ENCODE results near the gene PDZD2. TPM values are rescaled to one million over a fixed set of nuclear protein-coding genes. Genes with fewer than 3 reads are reported as not detected.

The PDZD2 gene
- total RNA-seq, 2 donors from 2014 or later = 4.5 to 15.7 TPM

DNA sequence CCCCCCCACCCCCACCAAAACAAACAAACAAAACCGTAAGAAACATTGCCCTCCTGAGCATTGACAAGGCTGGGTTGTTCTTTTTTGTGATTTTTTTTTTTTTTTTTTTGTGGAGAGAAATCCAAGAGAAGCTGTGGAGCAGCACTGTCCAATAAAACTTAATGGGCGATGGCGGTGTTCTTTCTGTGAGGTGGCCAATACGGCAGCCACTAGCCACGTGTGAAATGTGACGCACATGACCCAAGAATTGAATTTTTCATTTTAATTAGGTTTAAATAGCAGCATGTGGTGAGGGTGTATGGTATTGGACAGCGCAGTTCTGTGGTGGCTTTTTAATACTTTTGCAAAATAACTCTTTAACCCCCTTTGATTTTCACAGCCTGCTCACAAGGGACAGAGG lies 251.1 kb downstream of the PDZD2 start:
- Histone ChIP-seq H3K36me3 (no peaks in the 10 kb centered on the region), H3K27me3 (replicated peaks; ENCODE audit: insufficient read depth) (no peaks in the 10 kb centered on the region), H3K4me3 (no peak overlapping the region), H3K27ac (no peak overlapping the region), H3K4me1 (ENCODE audit: control insufficient read depth in 1 of 2, low read depth in 2 of 2) (peaks cover 0 to 15% of the 10 kb centered on the region in 2 donors), H3K9me3 (no peaks in the 10 kb centered on the region)
- ATAC-seq (ENCODE audit: insufficient number of reproducible peaks, low FRiP score, low read depth) = no peak
- TF ChIP-seq, protein P1, sequence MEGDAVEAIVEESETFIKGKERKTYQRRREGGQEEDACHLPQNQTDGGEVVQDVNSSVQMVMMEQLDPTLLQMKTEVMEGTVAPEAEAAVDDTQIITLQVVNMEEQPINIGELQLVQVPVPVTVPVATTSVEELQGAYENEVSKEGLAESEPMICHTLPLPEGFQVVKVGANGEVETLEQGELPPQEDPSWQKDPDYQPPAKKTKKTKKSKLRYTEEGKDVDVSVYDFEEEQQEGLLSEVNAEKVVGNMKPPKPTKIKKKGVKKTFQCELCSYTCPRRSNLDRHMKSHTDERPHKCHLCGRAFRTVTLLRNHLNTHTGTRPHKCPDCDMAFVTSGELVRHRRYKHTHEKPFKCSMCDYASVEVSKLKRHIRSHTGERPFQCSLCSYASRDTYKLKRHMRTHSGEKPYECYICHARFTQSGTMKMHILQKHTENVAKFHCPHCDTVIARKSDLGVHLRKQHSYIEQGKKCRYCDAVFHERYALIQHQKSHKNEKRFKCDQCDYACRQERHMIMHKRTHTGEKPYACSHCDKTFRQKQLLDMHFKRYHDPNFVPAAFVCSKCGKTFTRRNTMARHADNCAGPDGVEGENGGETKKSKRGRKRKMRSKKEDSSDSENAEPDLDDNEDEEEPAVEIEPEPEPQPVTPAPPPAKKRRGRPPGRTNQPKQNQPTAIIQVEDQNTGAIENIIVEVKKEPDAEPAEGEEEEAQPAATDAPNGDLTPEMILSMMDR (IDR thresholded peaks at IDR 0.05) = no peak
- DNase-seq (ENCODE audit: low spot score) = no peak

DNA sequence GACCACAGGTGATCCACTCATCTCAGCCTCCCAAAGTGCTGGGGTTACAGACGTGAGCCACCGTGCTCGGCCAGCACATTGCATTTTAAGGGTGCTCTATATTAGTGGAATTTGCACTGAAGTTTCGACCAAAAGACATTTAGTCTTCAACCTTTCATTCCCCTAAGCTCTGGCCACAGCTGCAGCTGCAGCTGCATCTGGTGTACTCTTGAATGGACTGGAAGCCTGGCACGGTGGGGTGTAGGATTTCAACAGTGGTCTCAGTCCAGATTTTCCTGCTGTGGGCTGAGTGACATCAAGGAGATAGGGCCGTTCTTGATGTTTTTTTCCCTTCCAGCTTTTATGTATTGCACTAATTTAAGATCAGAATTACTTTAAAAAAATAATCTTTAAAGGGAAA lies 255.2 kb downstream of the PDZD2 start:
- Histone ChIP-seq H3K9me3 (no peaks in the 10 kb centered on the region), H3K4me1 (ENCODE audit: control insufficient read depth in 1 of 2, low read depth in 2 of 2) (peaks cover 0 to 7% of the 10 kb centered on the region in 2 donors), H3K27me3 (replicated peaks; ENCODE audit: insufficient read depth) (no peaks in the 10 kb centered on the region), H3K27ac (no peak overlapping the region), H3K4me3 (no peak overlapping the region), H3K36me3 (no peaks in the 10 kb centered on the region)
- TF ChIP-seq, protein P1 (IDR thresholded peaks at IDR 0.05) = no peak
- ATAC-seq (ENCODE audit: insufficient number of reproducible peaks, low FRiP score, low read depth) (no peak), DNase-seq (ENCODE audit: low spot score) (no peak)

DNA sequence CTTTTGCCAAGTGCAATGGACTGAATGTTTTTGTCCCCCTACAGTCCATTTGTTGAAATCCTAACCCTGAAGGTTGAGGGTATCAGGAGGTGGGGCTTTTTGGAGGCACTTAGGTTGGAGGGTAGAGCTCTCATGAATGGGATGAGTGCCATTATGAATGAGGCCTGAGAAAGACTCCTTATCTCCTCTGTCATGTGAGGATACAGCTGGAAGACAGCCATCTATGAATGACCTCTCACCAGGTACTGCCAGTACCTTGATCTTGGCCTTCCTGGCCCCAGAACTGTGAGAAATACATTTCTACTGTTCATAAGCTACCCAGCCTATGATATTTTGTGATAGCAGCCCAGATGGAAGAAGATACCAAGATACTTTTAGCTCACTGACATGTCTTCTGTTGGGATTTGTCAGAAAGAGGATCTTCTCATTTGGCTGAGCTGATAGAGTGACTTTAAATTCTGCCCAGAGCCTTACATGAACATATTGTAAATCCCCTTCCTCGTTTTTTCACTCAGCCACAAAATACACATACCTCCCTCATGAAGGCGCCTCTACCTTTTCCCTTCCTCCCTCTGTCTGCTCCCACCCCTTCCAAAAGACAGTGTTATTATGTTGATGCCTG lies 256.4 kb downstream of the PDZD2 start:
- no peaks in the 10 kb centered on the region for H3K36me3 ChIP-seq
- DNase-seq (ENCODE audit: low spot score) (no peak), ATAC-seq (ENCODE audit: insufficient number of reproducible peaks, low FRiP score, low read depth) (no peak)
- H3K27ac ChIP-seq = no peak overlapping the region
- no peaks in the 10 kb centered on the region for H3K4me1 ChIP-seq (ENCODE audit: control insufficient read depth in 1 of 2, low read depth in 2 of 2)
- no peak overlapping the region for H3K4me3 ChIP-seq
- H3K9me3 ChIP-seq = no peaks in the 10 kb centered on the region
- H3K27me3 ChIP-seq (replicated peaks; ENCODE audit: insufficient read depth) = no peaks in the 10 kb centered on the region
- TF ChIP-seq, protein P1 (IDR thresholded peaks at IDR 0.05) = no peak

DNA sequence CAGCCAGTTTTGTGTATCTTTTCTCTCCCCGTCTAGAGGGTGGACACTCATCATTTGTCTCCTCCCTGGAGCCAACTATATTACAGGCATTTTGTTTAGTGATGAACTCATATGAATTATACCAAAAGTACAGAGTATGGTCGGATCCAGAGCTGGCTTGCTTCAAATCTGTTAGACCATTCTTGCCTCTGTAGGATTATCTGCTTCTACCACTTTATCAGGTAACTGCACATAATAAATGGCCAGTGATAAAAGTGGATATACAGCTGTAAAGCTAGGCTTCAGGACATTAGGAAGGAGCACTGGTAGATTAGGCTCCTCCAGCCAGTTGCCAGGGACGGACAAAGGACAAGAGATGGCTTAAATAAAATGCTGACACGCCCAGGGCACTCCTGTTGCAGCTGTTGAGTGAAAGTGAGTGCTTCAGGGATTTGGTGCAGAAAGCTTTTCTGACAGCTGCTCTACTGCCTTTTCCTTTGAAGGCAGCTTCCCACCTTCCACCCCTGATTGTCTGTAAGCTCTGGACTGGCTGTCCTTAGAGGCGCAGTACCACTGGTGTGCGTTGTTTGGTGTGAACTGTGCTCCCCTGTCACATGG lies 259.2 kb downstream of the PDZD2 start:
- Histone ChIP-seq H3K4me1 (ENCODE audit: control insufficient read depth in 1 of 2, low read depth in 2 of 2) (no peaks in the 10 kb centered on the region), H3K27ac (no peak overlapping the region), H3K4me3 (no peak overlapping the region), H3K9me3 (no peaks in the 10 kb centered on the region), H3K36me3 (no peaks in the 10 kb centered on the region), H3K27me3 (replicated peaks; ENCODE audit: insufficient read depth) (no peaks in the 10 kb centered on the region)
- TF ChIP-seq, protein P1 (IDR thresholded peaks at IDR 0.05) = no peak
- ATAC-seq (ENCODE audit: insufficient number of reproducible peaks, low FRiP score, low read depth) (no peak), DNase-seq (ENCODE audit: low spot score) (no peak)

DNA sequence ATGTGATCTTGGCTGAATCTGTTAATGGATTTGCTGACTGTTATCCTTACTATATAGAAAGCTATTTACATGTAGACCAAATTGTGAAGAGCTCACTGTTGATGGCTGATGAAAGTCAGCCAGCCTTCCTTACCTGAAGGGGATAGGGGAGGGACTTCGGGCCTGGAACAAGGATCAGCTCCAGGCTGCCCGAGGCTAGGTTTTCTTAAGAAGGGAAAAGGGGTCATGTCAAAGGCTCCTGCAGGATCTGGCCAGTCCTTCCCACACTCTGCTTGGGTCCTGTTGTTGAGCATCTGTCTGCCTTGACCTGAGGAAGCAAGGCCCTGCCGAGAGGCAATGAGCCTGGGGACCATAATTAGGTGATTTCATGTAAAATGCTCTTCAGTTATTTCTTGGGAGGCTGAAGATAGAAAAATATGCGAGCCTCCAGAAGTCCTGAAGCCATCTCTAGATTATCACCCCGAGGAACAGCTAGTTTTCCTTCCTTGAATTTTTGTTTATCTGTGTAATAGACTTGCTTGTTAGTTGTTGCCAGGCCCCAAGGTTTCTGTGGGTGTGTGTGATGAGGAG lies 261.4 kb downstream of the PDZD2 start:
- Histone ChIP-seq H3K9me3 (no peaks in the 10 kb centered on the region), H3K36me3 (no peaks in the 10 kb centered on the region), H3K4me3 (no peak overlapping the region), H3K27me3 (replicated peaks; ENCODE audit: insufficient read depth) (no peaks in the 10 kb centered on the region), H3K27ac (no peak overlapping the region), H3K4me1 (ENCODE audit: control insufficient read depth in 1 of 2, low read depth in 2 of 2) (no peaks in the 10 kb centered on the region)
- no peak for DNase-seq (ENCODE audit: low spot score)
- ATAC-seq (ENCODE audit: insufficient number of reproducible peaks, low FRiP score, low read depth) = no peak
- TF ChIP-seq, protein P1 (IDR thresholded peaks at IDR 0.05) = no peak
